GM21737 (cell line): ENCODE measurements around the gene HLTF.
A peak's percentile ranks its signal among the peaks of the same experiment; 100 is the strongest.

ENCODE experiments used
- ATAC-seq: cut with Tn5 transposase; IDR thresholded peaks from one replicate; pipeline ENCODE4 v1.9.1; 2021; ENCODE audit warnings: mild to moderate bottlenecking, moderate library complexity; ENCODE audit not compliant: unreplicated experiment

HLTF gene

GRCh38 chr3:149018247-149018646, 68.1 kb downstream of the HLTF start:
- no peak for ATAC-seq

GRCh38 chr3:149016669-149017541, 69.4 kb downstream of the HLTF start:
- ATAC-seq, result no peak

- ATAC-seq, result no peak
Measured at GRCh38 chr3:149016242-149016641, 70.1 kb downstream of the HLTF start.

GRCh38 chr3:149015393-149015792, 70.9 kb downstream of the HLTF start:
- no peak for ATAC-seq

GRCh38 chr3:149013726-149014125, 72.6 kb downstream of the HLTF start:
- no peak for ATAC-seq

- ATAC-seq, result no peak
Measured at GRCh38 chr3:149011676-149012075, 74.7 kb downstream of the HLTF start.

- no peak for ATAC-seq
Measured at GRCh38 chr3:149010966-149011365, 75.4 kb downstream of the HLTF start.

- no peak for ATAC-seq
Measured at GRCh38 chr3:149010504-149010951, 75.8 kb downstream of the HLTF start.

GRCh38 chr3:149009732-149010131, 76.6 kb downstream of the HLTF start:
- ATAC-seq, result peak; percentile 73

- no peak for ATAC-seq
Measured at GRCh38 chr3:149007567-149008257, 78.6 kb downstream of the HLTF start.

- ATAC-seq, result no peak
Measured at GRCh38 chr3:149005416-149005815, 80.9 kb downstream of the HLTF start.

GRCh38 chr3:149004622-149005021, 81.7 kb downstream of the HLTF start:
- ATAC-seq, result no peak

GRCh38 chr3:149003653-149004305, 82.6 kb downstream of the HLTF start:
- ATAC-seq, result peak; percentile 79

GRCh38 chr3:149001727-149002126, 84.6 kb downstream of the HLTF start:
- no peak for ATAC-seq

GRCh38 chr3:149000206-149000745, 86.1 kb downstream of the HLTF start:
- ATAC-seq, result no peak

GRCh38 chr3:148999806-149000205, 86.5 kb downstream of the HLTF start:
- ATAC-seq, result no peak

- no peak for ATAC-seq
Measured at GRCh38 chr3:148998715-148999423, 87.5 kb downstream of the HLTF start.

- ATAC-seq, result no peak
Measured at GRCh38 chr3:148998297-148998696, 88.0 kb downstream of the HLTF start.

GRCh38 chr3:148997623-148998022, 88.7 kb downstream of the HLTF start:
- ATAC-seq, result no peak

- ATAC-seq, result no peak
Measured at GRCh38 chr3:148992635-148993255, 93.6 kb downstream of the HLTF start.
